Small intestine (tissue), 16 donors: ENCODE data around the gene ST6GALNAC2. TPM values are rescaled to one million over a fixed set of nuclear protein-coding genes. Genes with fewer than 3 reads are reported as not detected.
A peak's percentile ranks its signal among the peaks of the same experiment; 100 is the strongest.

Source experiments
- DNase-seq, 2 donors: peaks; one replicate each; pipeline versions ENCODE4 v3.0.0 to v3.0.0-alpha.2; 2013
- FAIRE-seq: peaks from 2 replicates; lab custom pipeline; 2012; peaks lifted over from hg19 to GRCh38; lab: Jason Lieb, UNC
- H3K27ac ChIP-seq, 3 donors: one replicate each; pipeline ENCODE4 v1.5.1; 2013; ENCODE audit warnings: low read length in 2 of 3, mild to moderate bottlenecking in 2 of 3, control low read depth in 1 of 3, inconsistent platforms in 1 of 3, low read depth in 1 of 3, moderate library complexity in 1 of 3
- H3K27me3 ChIP-seq, 3 donors: one replicate each; pipeline ENCODE4 v1.6.1; 2013; ENCODE audit warnings: low read length in 3 of 3, inconsistent platforms in 1 of 3; ENCODE audit not compliant: control insufficient read depth in 3 of 3, insufficient read depth in 3 of 3
- H3K36me3 ChIP-seq, 3 donors: one replicate each; pipeline ENCODE4 v1.6.1; 2013; ENCODE audit warnings: low read length in 3 of 3, inconsistent platforms in 1 of 3, low read depth in 1 of 3, mild to moderate bottlenecking in 1 of 3, moderate library complexity in 1 of 3; ENCODE audit not compliant: control insufficient read depth in 3 of 3, insufficient read depth in 2 of 3
- H3K4me1 ChIP-seq, 3 donors: one replicate each; pipeline ENCODE4 v1.6.1; 2013; ENCODE audit warnings: low read length in 2 of 3, inconsistent platforms in 1 of 3, low read depth in 1 of 3, mild to moderate bottlenecking in 1 of 3, moderate library complexity in 1 of 3; ENCODE audit not compliant: control insufficient read depth in 3 of 3, insufficient read depth in 2 of 3
- H3K4me3 ChIP-seq, 3 donors: one replicate each; pipeline ENCODE4 v1.5.1; 2013; ENCODE audit warnings: low read length in 3 of 3, control low read depth in 1 of 3, inconsistent platforms in 1 of 3, low read depth in 1 of 3, mild to moderate bottlenecking in 1 of 3, moderate library complexity in 1 of 3
- H3K9me3 ChIP-seq, 2 donors: one replicate each; pipeline ENCODE4 v1.6.1; 2013; ENCODE audit warnings: low read depth in 1 of 2, low read length in 1 of 2; ENCODE audit not compliant: control insufficient read depth in 2 of 2, insufficient read depth in 1 of 2
- WGBS, 3 donors: extraction: QIAGEN DNeasy Blood & Tissue Kit; methylation state at CpG; one replicate each; pipeline ENCODE4 v1.1.7; 2013; 5-methylcytosine and 5-hydroxymethylcytosine counted together
- long read RNA-seq, 10 donors: transcript quantifications; one replicate each; lab custom pipeline, GENCODE V29; 2026
- polyA plus RNA-seq, 4 donors: library from polyadenylated mRNA; stranded (reverse) in 3 of 4; unstranded in 1 of 4; fragments of 200-250 nt in 3 of 4; fragments of 120-200 nt in 1 of 4; gene quantifications; one replicate each; pipeline versions ENCODE4 v1.2.1 to v1.2.3, GENCODE V29; 2013
- donor health status: healthy with polysubstance abuse.
- donor health status: control.
- donor health status: control.
- donor health status: Bipolar disorder and iron deficiency.
- donor health status: healthy.

Gene ST6GALNAC2
- polyA plus RNA-seq = 1 to 10 TPM in 3 of 4 donors, not detected in 1; 1.1 to 5.3 (median 2.7) TPM
- long read RNA-seq, donor 1 = 0 reads
- long read RNA-seq, donor 2 = 0 reads
- long read RNA-seq, donor 3 = 0 reads
- long read RNA-seq, donor 4 = 0 reads
- long read RNA-seq, donor 5 = 0 reads
- long read RNA-seq, donor 6 = 0 reads
- long read RNA-seq, donor 7 = 0 reads
- long read RNA-seq, donor 8, partial matches to known transcripts = 0 of 1 reads
- long read RNA-seq, donor 8, other reads (novel, unspliced or antisense) = 0 of 1 reads
- long read RNA-seq, donor 9 = 0 reads
- long read RNA-seq, donor 10, partial matches to known transcripts = 0 of 1 reads
- long read RNA-seq, donor 10, other reads (novel, unspliced or antisense) = 0 of 1 reads

DNA sequence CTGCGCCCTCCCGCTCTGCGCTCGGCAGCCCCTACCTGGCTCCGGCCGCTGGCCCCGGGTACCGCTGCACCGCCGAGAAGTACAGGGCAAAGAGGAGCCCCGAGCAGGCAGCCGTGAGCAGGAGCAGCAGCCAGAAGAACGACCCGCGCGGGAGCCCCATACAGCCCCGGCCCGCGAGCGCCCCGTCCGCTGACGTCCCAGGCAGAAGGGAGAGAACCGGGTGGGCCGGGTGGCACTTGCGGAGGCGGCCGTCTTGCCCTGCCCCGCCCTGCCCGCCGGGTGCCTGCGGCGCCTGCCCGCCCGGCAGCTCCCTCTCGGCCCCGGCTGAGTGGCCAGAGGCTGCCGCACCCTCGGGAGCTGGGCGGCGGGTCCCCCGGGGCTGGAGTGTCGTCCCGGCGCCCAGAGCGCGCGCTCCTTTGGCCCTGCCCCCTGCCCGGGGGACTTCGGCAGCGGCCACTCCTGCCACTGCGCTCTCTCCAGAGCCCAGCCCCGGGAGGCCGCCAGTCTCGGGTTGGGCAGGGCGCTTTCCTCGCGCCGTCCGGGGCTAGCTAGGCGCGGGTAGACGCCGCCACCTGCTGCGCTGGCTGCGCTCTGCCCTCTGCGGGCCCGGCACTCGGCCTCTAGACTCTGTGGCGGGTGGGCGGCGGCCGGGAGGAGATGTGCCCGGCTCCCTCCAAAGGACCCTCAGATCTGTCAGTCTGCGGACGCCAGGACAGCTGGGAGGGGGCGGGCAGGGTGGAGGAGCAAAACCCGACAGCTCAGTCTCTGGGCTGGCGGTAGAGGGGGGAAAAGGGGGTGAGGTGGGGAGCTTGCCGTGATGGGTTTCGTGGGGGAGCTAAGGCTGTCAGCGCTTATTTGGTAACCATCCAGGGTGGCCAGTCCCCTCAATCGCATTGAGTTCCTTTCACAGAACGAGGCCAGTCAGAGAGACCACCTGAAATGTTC lies at the start of gene ST6GALNAC2:
ST6GALNAC2 (minus strand) TSS at position 212 of the 945 bp plus-strand sequence; CDS start at position 160, 52 bp downstream.
- Histone ChIP-seq H3K27ac (no peak within 1 kb of the TSS), H3K36me3 (no peaks in the 10 kb centered on the region), H3K9me3 (peaks cover 0 to 11% of the 10 kb centered on the region in 2 donors), H3K27me3 (peaks cover 0 to 59% (median 14%) of the 10 kb centered on the region in 3 donors), H3K4me3 (peak within 1 kb of the TSS; percentile 26 to 44 (median 44)), H3K4me1 (peaks cover 0 to 13% (median 0%) of the 10 kb centered on the region in 3 donors)
- DNase-seq (peak; percentile 66 to 88), FAIRE-seq (no peak)
- 1 to 2% (median 1%) methylated on average over 66 to 84 of the region's 84 CpGs for WGBS, 3 donors

GRCh38 chr17:76635039-76635438 lies 49.4 kb upstream of the ST6GALNAC2 start:
- Histone ChIP-seq H3K9me3 (no peaks in the 10 kb centered on the region), H3K27me3 (no peaks in the 10 kb centered on the region), H3K36me3 (peaks cover 0 to 61% (median 0%) of the 10 kb centered on the region in 3 donors), H3K4me1 (peaks cover 0 to 61% (median 3%) of the 10 kb centered on the region in 3 donors), H3K27ac (peak overlapping the region in 1 of 3 donors; percentile 39), H3K4me3 (no peak overlapping the region)
- no peak for FAIRE-seq
- WGBS, 3 donors = 84 to 92% (median 91%) methylated on average over 5 of the region's 5 CpGs
- DNase-seq = no peak

DNA sequence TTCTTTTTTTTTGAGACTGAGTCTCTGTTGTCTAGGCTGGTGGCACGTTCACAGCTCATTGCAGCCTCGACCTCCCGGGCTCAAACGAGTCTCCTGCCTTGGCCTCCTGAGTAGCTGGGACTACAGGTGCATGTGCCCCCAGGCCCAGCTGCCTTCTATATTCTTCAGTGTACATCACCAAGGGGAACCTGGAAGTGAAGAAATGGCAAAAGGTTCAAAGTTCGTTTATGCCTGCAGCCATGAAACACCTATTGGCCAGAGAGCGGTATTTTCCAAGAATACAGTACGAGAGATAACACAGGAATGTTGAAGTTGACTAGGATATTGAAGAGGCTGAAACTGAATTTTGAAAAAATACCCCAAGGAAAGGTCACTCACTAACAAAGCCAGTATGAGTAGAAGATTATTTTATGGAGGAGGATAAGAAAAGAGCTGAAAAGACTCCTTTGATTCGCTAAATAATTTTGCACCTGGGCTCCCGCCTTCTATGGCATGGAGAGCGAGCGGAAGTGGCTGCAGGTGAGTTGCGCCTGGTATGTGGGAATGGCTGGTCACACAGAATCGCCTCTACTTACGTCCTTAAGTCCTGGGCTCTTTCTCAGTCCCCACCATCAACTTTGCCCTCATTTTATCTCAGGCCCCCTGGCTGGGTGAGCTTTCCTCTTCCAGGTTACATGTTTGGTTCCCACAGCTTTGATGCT lies 48.1 kb upstream of the ST6GALNAC2 start:
- peak; percentile 84 to 88 for DNase-seq
- peak overlapping the region in 2 of 3 donors; percentile 1 to 3 for H3K4me3 ChIP-seq
- 17 to 72% (median 42%) methylated on average over 14 of the region's 14 CpGs for WGBS, 3 donors
- no peak for FAIRE-seq
- H3K27me3 ChIP-seq = no peaks in the 10 kb centered on the region
- peak overlapping the region; percentile 57 to 90 (median 80) for H3K27ac ChIP-seq
- peaks cover 0 to 62% (median 3%) of the 10 kb centered on the region in 3 donors for H3K4me1 ChIP-seq
- H3K9me3 ChIP-seq = no peaks in the 10 kb centered on the region
- peaks cover 0 to 62% (median 0%) of the 10 kb centered on the region in 3 donors for H3K36me3 ChIP-seq

GRCh38 chr17:76631821-76632565 lies 46.3 kb upstream of the ST6GALNAC2 start:
- DNase-seq (peak in 1 of 2 donors; percentile 71), FAIRE-seq (no peak)
- no peak overlapping the region for H3K4me3 ChIP-seq
- H3K4me1 ChIP-seq = peaks cover 0 to 60% (median 3%) of the 10 kb centered on the region in 3 donors
- peak overlapping the region in 1 of 3 donors; percentile 13 for H3K27ac ChIP-seq
- H3K27me3 ChIP-seq = no peaks in the 10 kb centered on the region
- WGBS, 3 donors = 67 to 80% (median 77%) methylated on average over 10 of the region's 10 CpGs
- H3K9me3 ChIP-seq = no peaks in the 10 kb centered on the region
- peaks cover 0 to 66% (median 0%) of the 10 kb centered on the region in 3 donors for H3K36me3 ChIP-seq

DNA sequence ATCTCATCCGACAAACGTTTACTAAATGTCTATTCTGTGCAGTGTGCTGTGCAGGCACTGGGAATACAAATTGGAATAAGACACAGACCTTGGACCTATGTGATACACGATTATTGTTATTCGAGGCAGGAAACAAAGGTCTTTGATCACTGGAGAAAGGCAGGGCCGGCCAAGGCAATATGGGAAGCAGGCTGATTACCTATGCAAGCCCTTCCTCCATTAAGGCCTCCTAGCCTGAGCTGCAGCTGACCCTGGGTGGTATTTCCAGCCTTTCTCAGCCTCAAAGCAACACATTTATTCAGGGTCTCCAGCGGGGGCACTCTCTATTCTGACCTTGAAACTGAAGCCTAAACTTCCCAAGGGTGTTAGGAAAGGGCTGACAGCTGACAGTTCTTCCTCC lies 44.5 kb upstream of the ST6GALNAC2 start:
- no peaks in the 10 kb centered on the region for H3K27me3 ChIP-seq
- no peak for FAIRE-seq
- no peak overlapping the region for H3K4me3 ChIP-seq
- H3K9me3 ChIP-seq = no peaks in the 10 kb centered on the region
- peaks cover 0 to 72% (median 7%) of the 10 kb centered on the region in 3 donors for H3K36me3 ChIP-seq
- H3K27ac ChIP-seq = peak overlapping the region in 2 of 3 donors; percentile 28 to 31
- H3K4me1 ChIP-seq = peaks cover 0 to 49% (median 3%) of the 10 kb centered on the region in 3 donors
- WGBS, 3 donors = 16 to 57% (median 38%) methylated on average over 6 of the region's 6 CpGs
- DNase-seq = peak; percentile 62 to 87

- DNase-seq (no peak), FAIRE-seq (no peak)
- H3K9me3 ChIP-seq = no peaks in the 10 kb centered on the region
- H3K27ac ChIP-seq = no peak overlapping the region
- H3K4me1 ChIP-seq = peaks cover 0 to 31% (median 3%) of the 10 kb centered on the region in 3 donors
- H3K4me3 ChIP-seq = no peak overlapping the region
- peaks cover 0 to 63% (median 7%) of the 10 kb centered on the region in 3 donors for H3K36me3 ChIP-seq
- WGBS, 3 donors = 90 to 91% (median 91%) methylated on average over 12 of the region's 13 CpGs
- H3K27me3 ChIP-seq = no peaks in the 10 kb centered on the region
Observed at GRCh38 chr17:76627510-76627909, 41.9 kb upstream of the ST6GALNAC2 start.

- Histone ChIP-seq H3K36me3 (peaks cover 0 to 54% (median 7%) of the 10 kb centered on the region in 3 donors), H3K27me3 (no peaks in the 10 kb centered on the region), H3K9me3 (no peaks in the 10 kb centered on the region), H3K4me1 (peaks cover 0 to 20% (median 0%) of the 10 kb centered on the region in 3 donors), H3K4me3 (no peak overlapping the region), H3K27ac (no peak overlapping the region)
- FAIRE-seq = no peak
- no peak for DNase-seq
- 75 to 79% (median 79%) methylated on average over 11 of the region's 11 CpGs for WGBS, 3 donors
Observed at GRCh38 chr17:76626442-76626841, 40.8 kb upstream of the ST6GALNAC2 start.
